ENCODE data around the gene CDKN2B.
"Not testable (repeated sequence)": the region's sequence is repeated elsewhere in the genome, so short reads cannot be mapped to it uniquely, and the experiment has no call there.

Gene CDKN2B

GRCh38 chr9:21968331-21969010 lies 40.6 kb downstream of the CDKN2B start:
- DNase-seq, result no peak

DNA sequence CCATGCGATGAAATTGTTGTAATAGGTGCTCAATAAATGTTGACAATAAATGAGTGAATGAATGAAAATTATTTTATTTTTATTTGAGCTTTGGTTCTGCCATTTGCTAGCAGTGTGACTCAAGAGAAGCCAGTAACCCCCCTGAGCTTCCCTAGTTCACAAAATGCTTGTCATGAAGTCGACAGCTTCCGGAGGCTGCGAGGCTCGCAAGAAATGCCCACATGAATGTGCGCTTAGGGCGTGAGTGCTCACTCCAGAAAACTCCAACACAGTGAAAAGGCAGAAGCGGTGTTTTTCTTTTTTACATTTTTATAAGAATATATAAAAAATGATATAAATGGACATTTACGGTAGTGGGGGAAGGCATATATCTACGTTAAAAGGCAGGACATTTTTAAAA lies 41.4 kb downstream of the CDKN2B start:
- DNase-seq, result no peak

- no peak for DNase-seq
Measured at GRCh38 chr9:21967169-21967568, 41.9 kb downstream of the CDKN2B start.

DNA sequence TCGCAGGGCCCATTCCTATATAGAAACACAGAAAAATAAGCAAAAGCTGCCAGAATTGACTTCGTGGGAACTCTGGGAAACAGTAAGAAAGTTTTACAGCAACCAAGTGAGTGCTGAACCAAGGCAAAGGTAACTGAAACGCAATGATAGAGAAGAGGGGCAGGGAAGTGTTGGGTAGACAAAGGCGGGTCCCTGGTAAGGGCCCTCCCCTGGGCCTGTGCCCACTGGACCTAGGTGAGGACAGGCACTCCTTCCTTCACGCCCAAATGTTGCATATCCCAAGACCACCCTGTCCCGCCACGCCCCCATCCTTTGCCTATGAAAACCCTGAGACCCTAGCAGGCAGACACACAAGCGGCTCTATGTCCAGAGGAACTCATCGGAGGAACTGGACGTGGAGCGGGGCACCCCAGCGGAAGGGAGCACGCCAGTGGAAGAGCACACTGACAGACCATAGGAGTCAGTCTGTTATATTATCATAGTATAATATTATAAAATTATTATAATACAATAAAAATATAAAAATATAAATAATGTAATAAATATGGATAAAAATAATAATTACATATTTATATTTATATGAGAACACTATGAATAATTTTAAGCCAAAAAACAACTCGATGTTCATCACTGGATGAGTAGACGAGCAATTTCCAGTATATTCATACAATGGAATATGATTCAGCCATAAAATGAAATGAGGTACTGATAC lies 42.8 kb downstream of the CDKN2B start:
- DNase-seq, result no peak

DNA sequence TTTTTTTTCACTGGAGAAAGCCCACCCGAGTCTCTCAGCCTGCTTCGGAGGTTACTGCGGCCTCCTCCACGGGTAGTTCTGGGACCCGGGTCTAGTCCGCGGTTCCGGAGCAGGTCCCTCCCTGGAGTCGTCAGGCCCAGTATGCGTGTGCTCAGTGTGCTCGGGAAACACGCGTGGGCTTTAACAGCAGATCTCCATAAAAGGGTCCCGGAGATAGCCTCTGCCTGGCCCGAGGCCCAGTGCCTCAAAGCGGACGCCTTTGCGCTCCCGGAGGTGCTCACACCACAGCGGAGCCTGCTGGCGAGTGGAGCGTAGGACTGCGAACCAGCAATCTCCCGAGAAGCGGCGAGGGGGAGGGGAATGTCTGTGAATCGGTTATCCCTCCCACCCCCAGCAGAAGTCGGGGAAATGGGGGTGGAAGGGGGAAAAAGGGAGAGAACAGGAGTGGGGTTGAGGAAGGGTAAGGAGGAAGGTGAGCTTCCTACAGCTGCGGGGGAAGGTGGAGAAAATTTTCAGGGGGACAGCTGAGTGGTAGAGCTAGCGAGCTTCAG lies 43.6 kb downstream of the CDKN2B start:
- peak; percentile 52 for DNase-seq

DNA sequence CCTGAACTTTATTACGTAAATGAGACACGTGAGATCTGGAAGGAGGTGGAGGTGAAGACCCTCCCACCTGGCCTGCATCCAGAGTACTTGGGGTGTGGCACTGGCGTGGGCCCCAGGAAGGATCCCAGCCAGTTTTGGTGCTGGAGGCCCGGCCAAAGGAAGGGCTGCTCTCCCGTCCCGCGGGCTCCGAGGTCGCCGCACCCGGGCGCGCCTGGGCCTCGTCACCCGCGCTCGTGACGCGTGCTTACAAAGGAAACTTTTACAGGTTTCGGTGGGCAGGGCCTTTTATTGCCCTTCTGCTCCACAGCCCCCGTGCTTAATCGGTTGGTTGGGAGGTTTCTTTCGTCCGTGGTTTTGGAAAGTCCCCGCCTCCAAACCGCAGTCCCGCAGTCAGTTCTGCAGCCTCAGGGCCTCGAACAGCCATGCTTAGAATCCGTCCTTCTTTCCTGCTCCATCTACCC lies 44.1 kb downstream of the CDKN2B start:
- DNase-seq, result peak; percentile 79

- DNase-seq, result no peak
Measured at GRCh38 chr9:21961569-21961968, 47.5 kb downstream of the CDKN2B start.

- DNase-seq, result not testable (repeated sequence)
Measured at GRCh38 chr9:21959268-21959667, 49.8 kb downstream of the CDKN2B start.

GRCh38 chr9:21958833-21959232 lies 50.3 kb downstream of the CDKN2B start:
- DNase-seq, result no peak

Data from activated naive CD4-positive, alpha-beta T cell treated with Interleukin-2 at 50 U/mL for 16 hours (primary cell).